ENCODE measurements around the gene BRIP1.

The BRIP1 gene

GRCh38 chr17:61825448-61826137, 37.7 kb downstream of the BRIP1 start (continued):
- no peak for TF ChIP-seq ZNF423 (tag by site-specific recombination; IDR thresholded peaks at IDR 0.05)
- no peak for TF ChIP-seq ZNF148 (tag by site-specific recombination; IDR thresholded peaks at IDR 0.05; ENCODE audit: borderline replicate concordance)
- TF ChIP-seq, protein P1, sequence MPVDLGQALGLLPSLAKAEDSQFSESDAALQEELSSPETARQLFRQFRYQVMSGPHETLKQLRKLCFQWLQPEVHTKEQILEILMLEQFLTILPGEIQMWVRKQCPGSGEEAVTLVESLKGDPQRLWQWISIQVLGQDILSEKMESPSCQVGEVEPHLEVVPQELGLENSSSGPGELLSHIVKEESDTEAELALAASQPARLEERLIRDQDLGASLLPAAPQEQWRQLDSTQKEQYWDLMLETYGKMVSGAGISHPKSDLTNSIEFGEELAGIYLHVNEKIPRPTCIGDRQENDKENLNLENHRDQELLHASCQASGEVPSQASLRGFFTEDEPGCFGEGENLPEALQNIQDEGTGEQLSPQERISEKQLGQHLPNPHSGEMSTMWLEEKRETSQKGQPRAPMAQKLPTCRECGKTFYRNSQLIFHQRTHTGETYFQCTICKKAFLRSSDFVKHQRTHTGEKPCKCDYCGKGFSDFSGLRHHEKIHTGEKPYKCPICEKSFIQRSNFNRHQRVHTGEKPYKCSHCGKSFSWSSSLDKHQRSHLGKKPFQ (tag by site-specific recombination; IDR thresholded peaks at IDR 0.05), result no peak
- no peak for TF ChIP-seq ZNF157 (tag by site-specific recombination; IDR thresholded peaks at IDR 0.05)
- TF ChIP-seq ZXDB (tag by site-specific recombination; IDR thresholded peaks at IDR 0.05), result peak; percentile 58; the same call in 1 of the 2 replicates
- no peak for TF ChIP-seq ZNF677 (tag by site-specific recombination; IDR thresholded peaks at IDR 0.05)
- TF ChIP-seq ZNF777 (tag by site-specific recombination; IDR thresholded peaks at IDR 0.05; ENCODE audit: borderline replicate concordance), result no peak
- TF ChIP-seq SP7 (tag by site-specific recombination; IDR thresholded peaks at IDR 0.05), result no peak
- TF ChIP-seq ZNF223 (tag by site-specific recombination; IDR thresholded peaks at IDR 0.05), result no peak
- no peak for TF ChIP-seq ZNF600 (tag by site-specific recombination; IDR thresholded peaks at IDR 0.05)
- TF ChIP-seq ZNF350 (tag by site-specific recombination; IDR thresholded peaks at IDR 0.05), result no peak
- TF ChIP-seq, protein P2, sequence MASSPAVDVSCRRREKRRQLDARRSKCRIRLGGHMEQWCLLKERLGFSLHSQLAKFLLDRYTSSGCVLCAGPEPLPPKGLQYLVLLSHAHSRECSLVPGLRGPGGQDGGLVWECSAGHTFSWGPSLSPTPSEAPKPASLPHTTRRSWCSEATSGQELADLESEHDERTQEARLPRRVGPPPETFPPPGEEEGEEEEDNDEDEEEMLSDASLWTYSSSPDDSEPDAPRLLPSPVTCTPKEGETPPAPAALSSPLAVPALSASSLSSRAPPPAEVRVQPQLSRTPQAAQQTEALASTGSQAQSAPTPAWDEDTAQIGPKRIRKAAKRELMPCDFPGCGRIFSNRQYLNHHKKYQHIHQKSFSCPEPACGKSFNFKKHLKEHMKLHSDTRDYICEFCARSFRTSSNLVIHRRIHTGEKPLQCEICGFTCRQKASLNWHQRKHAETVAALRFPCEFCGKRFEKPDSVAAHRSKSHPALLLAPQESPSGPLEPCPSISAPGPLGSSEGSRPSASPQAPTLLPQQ (tag by site-specific recombination; IDR thresholded peaks at IDR 0.05), result no peak
- peak; percentile 70 for TF ChIP-seq ZBTB11 (tag by site-specific recombination; conservative IDR thresholded peaks at IDR 0.05; ENCODE audit: low read depth)
- no peak for TF ChIP-seq ZNF10 (tag by site-specific recombination; IDR thresholded peaks at IDR 0.05)
- TF ChIP-seq ZNF202 (tag by site-specific recombination; IDR thresholded peaks at IDR 0.05; ENCODE audit: borderline replicate concordance), result no peak
- no peak for TF ChIP-seq SETDB1 (IDR thresholded peaks at IDR 0.05; ENCODE audit: insufficient read length, low read length)
- TF ChIP-seq OVOL3 (tag by site-specific recombination; IDR thresholded peaks at IDR 0.05), result no peak
- TF ChIP-seq ZNF529 (tag by site-specific recombination; IDR thresholded peaks at IDR 0.05; ENCODE audit: insufficient replicate concordance), result peak; percentile 73
- TF ChIP-seq ZNF302 (tag by site-specific recombination; IDR thresholded peaks at IDR 0.05; ENCODE audit: low read depth), result no peak
- no peak for TF ChIP-seq ZNF221 (tag by site-specific recombination; IDR thresholded peaks at IDR 0.05; ENCODE audit: borderline replicate concordance)
- no peak for TF ChIP-seq ZNF837 (tag by site-specific recombination; IDR thresholded peaks at IDR 0.05)
- peak; percentile 85; the same call in 1 of the 2 replicates for TF ChIP-seq ZNF140 (tag by site-specific recombination; IDR thresholded peaks at IDR 0.05)
- no peak for TF ChIP-seq ZNF24 (tag by site-specific recombination; IDR thresholded peaks at IDR 0.05)
- TF ChIP-seq ZNF707 (tag by site-specific recombination; IDR thresholded peaks at IDR 0.05), result no peak
- 0 out of 2 replicates have a peak, but pooled peaks have one; percentile 44 for TF ChIP-seq ZFP37 (tag by site-specific recombination; IDR thresholded peaks at IDR 0.05)
- TF ChIP-seq ZNF274 (IDR thresholded peaks at IDR 0.05; ENCODE audit: low read length), result no peak
- TF ChIP-seq ZNF274 (tag by site-specific recombination; IDR thresholded peaks at IDR 0.05; ENCODE audit: borderline replicate concordance), result no peak
- TF ChIP-seq, protein P3, sequence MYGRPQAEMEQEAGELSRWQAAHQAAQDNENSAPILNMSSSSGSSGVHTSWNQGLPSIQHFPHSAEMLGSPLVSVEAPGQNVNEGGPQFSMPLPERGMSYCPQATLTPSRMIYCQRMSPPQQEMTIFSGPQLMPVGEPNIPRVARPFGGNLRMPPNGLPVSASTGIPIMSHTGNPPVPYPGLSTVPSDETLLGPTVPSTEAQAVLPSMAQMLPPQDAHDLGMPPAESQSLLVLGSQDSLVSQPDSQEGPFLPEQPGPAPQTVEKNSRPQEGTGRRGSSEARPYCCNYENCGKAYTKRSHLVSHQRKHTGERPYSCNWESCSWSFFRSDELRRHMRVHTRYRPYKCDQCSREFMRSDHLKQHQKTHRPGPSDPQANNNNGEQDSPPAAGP (tag by site-specific recombination; IDR thresholded peaks at IDR 0.05), result no peak
- no peak for TF ChIP-seq ZNF335 (tag by site-specific recombination; conservative IDR thresholded peaks at IDR 0.05)
- no peak for TF ChIP-seq ZNF791 (tag by site-specific recombination; IDR thresholded peaks at IDR 0.05)
